ENCODE measurements around the gene C1orf21.

Gene C1orf21

DNA sequence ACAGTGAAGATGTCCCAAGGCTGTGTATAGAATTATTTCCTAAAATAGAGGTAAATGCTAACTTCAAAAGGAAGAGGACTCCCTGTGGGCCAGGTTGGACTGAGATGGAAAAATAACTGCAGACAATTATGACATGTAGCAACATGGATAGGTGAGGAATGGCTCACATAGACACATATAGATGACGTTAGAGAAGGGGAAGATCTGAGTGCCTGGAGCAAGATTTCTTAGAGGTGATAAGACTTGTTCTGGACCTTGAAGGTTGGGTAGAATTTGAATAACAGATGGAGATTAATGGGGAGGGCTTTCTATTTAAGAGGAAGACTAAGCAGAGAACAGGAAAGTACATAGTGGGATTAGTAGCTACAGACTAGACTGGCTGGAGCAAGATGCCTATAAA is 76.9 kb downstream of the C1orf21 start:
- Histone ChIP-seq H2BK120ac (ENCODE audit: insufficient read depth, low read length, poor library complexity) (no peak overlapping the region), H2BK5ac (ENCODE audit: low read depth, low read length, poor library complexity) (no peak overlapping the region), H3K4me1 (ENCODE audit: control insufficient read depth in 1 of 2, insufficient read depth in 2 of 2, low read length in 2 of 2) (peaks cover 6 to 11% of the 10 kb centered on the region in 2 experiments), H3K36me3 (ENCODE audit: control insufficient read depth in 1 of 2, insufficient read depth in 2 of 2, low read length in 2 of 2) (peaks cover 0 to 2% of the 10 kb centered on the region in 2 experiments), H3K14ac (ENCODE audit: low read length) (no peak overlapping the region), H3K79me2 (ENCODE audit: control insufficient read depth, insufficient read depth, low read length, poor library complexity) (no peaks in the 10 kb centered on the region), H2AFZ (ENCODE audit: insufficient read depth, low read length, poor library complexity) (no peak overlapping the region), H3K9me3 (ENCODE audit: insufficient read depth, low read depth, low read length) (no peaks in the 10 kb centered on the region), H3K9ac (ENCODE audit: low read length) (no peak overlapping the region), H3K79me1 (ENCODE audit: low read length) (peaks cover 9% of the 10 kb centered on the region), H3K23ac (ENCODE audit: low read length) (no peak overlapping the region), H3K4me2 (ENCODE audit: low read length) (no peak overlapping the region), H3K4ac (ENCODE audit: low read depth, low read length) (no peak overlapping the region), H2BK12ac (ENCODE audit: low read length) (no peak overlapping the region), H3K27me3 (ENCODE audit: insufficient read depth, low read length) (no peaks in the 10 kb centered on the region), H4K91ac (ENCODE audit: low read depth, low read length) (no peak overlapping the region), H3K27ac (ENCODE audit: low read depth, low read length) (no peak overlapping the region), H3K4me3 (ENCODE audit: low read depth, low read length) (no peak overlapping the region), H3K18ac (ENCODE audit: low read length) (no peak overlapping the region), H4K12ac (ENCODE audit: low read depth, low read length) (no peak overlapping the region), H4K8ac (ENCODE audit: low read depth, low read length) (no peak overlapping the region), H2AK5ac (ENCODE audit: low read length) (no peak overlapping the region)
- WGBS (ENCODE audit: extremely low coverage, insufficient coverage, insufficient read length) = no CpG with 5 or more reads among the region's 1 CpG
- DNase-seq = peak in 1 of 2 donors; percentile 44

DNA sequence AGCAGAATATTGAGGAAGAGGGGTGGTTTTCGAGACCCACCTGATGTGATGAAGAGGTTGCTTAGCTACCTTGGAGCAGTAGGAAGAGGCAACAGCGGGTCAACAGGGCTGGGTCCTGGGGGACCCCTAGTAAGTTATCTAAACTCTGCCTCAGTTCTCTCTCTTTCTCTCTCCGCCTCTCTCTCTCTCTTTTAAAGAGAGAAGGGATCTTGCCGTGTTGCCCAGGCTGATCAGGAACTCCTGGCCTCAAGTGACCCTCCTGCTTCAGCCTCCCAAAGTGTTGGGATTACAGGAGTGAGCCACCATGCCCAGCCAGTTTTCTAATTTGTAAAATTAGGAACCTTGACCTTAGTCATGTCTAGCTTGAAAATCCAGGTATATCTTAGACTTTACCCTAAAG is 77.9 kb downstream of the C1orf21 start:
- no peak overlapping the region for H3K4me3 ChIP-seq (ENCODE audit: low read depth, low read length)
- H3K4me2 ChIP-seq (ENCODE audit: low read length) = no peak overlapping the region
- peak overlapping the region; percentile 46 for H3K18ac ChIP-seq (ENCODE audit: low read length)
- H4K12ac ChIP-seq (ENCODE audit: low read depth, low read length) = no peak overlapping the region
- H4K91ac ChIP-seq (ENCODE audit: low read depth, low read length) = no peak overlapping the region
- peaks cover 6 to 11% of the 10 kb centered on the region in 2 experiments for H3K4me1 ChIP-seq (ENCODE audit: control insufficient read depth in 1 of 2, insufficient read depth in 2 of 2, low read length in 2 of 2)
- no peak overlapping the region for H2BK120ac ChIP-seq (ENCODE audit: insufficient read depth, low read length, poor library complexity)
- H3K79me1 ChIP-seq (ENCODE audit: low read length) = peaks cover 9% of the 10 kb centered on the region
- no peak overlapping the region for H2BK12ac ChIP-seq (ENCODE audit: low read length)
- no peak overlapping the region for H2AK5ac ChIP-seq (ENCODE audit: low read length)
- H3K27ac ChIP-seq (ENCODE audit: low read depth, low read length) = no peak overlapping the region
- H2AFZ ChIP-seq (ENCODE audit: insufficient read depth, low read length, poor library complexity) = no peak overlapping the region
- no peaks in the 10 kb centered on the region for H3K9me3 ChIP-seq (ENCODE audit: insufficient read depth, low read depth, low read length)
- no peak overlapping the region for H3K14ac ChIP-seq (ENCODE audit: low read length)
- H3K9ac ChIP-seq (ENCODE audit: low read length) = no peak overlapping the region
- no peak overlapping the region for H2BK5ac ChIP-seq (ENCODE audit: low read depth, low read length, poor library complexity)
- no peak for DNase-seq
- WGBS (ENCODE audit: extremely low coverage, insufficient coverage, insufficient read length) = no CpG with 5 or more reads among the region's 4 CpGs
- no peak overlapping the region for H3K23ac ChIP-seq (ENCODE audit: low read length)
- H3K27me3 ChIP-seq (ENCODE audit: insufficient read depth, low read length) = no peaks in the 10 kb centered on the region
- no peak overlapping the region for H4K8ac ChIP-seq (ENCODE audit: low read depth, low read length)
- no peak overlapping the region for H3K4ac ChIP-seq (ENCODE audit: low read depth, low read length)
- no peaks in the 10 kb centered on the region for H3K79me2 ChIP-seq (ENCODE audit: control insufficient read depth, insufficient read depth, low read length, poor library complexity)
- H3K36me3 ChIP-seq (ENCODE audit: control insufficient read depth in 1 of 2, insufficient read depth in 2 of 2, low read length in 2 of 2) = peaks cover 0 to 2% of the 10 kb centered on the region in 2 experiments

DNA sequence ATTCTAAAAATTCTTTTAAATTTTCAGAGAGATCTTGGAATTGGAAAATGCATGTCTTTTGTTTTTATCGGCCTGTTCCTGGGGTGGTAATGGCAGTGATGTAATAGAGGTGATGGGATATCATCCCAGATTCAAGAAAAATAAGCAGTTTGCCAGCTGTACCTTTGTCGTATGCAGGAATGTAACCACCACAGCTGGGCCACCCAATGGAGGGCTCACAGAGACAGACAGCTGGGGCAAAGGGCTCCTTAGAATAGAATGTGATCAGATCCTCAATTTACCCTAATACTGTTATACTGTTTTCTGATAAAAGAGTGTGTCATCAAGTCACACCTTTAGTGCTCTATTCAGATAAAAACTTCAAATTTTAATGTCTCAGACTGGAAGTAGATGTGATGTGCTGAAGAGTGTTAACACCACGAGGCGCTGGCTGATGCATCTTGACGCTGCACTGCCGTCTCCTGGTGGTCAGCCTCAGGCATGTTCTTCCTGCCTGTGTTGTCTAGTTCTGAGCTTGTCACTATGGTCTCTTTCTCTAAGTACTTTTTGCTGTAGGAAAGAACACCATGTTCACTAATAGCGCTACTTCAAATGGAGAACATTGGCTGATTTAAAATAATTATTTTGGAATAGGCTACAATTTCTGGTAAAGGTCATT is 78.8 kb downstream of the C1orf21 start:
- Histone ChIP-seq H3K4me2 (ENCODE audit: low read length) (no peak overlapping the region), H3K27me3 (ENCODE audit: insufficient read depth, low read length) (no peaks in the 10 kb centered on the region), H3K4me1 (ENCODE audit: control insufficient read depth in 1 of 2, insufficient read depth in 2 of 2, low read length in 2 of 2) (peaks cover 6 to 9% of the 10 kb centered on the region in 2 experiments), H2BK120ac (ENCODE audit: insufficient read depth, low read length, poor library complexity) (no peak overlapping the region), H2BK12ac (ENCODE audit: low read length) (no peak overlapping the region), H4K91ac (ENCODE audit: low read depth, low read length) (no peak overlapping the region), H3K79me2 (ENCODE audit: control insufficient read depth, insufficient read depth, low read length, poor library complexity) (no peaks in the 10 kb centered on the region), H3K9me3 (ENCODE audit: insufficient read depth, low read depth, low read length) (no peaks in the 10 kb centered on the region), H3K79me1 (ENCODE audit: low read length) (peaks cover 9% of the 10 kb centered on the region), H3K23ac (ENCODE audit: low read length) (no peak overlapping the region), H3K4ac (ENCODE audit: low read depth, low read length) (no peak overlapping the region), H3K4me3 (ENCODE audit: low read depth, low read length) (no peak overlapping the region), H4K8ac (ENCODE audit: low read depth, low read length) (no peak overlapping the region), H3K27ac (ENCODE audit: low read depth, low read length) (no peak overlapping the region), H3K9ac (ENCODE audit: low read length) (no peak overlapping the region), H3K18ac (ENCODE audit: low read length) (no peak overlapping the region), H3K36me3 (ENCODE audit: control insufficient read depth in 1 of 2, insufficient read depth in 2 of 2, low read length in 2 of 2) (no peaks in the 10 kb centered on the region), H2AFZ (ENCODE audit: insufficient read depth, low read length, poor library complexity) (no peak overlapping the region), H2BK5ac (ENCODE audit: low read depth, low read length, poor library complexity) (no peak overlapping the region), H4K12ac (ENCODE audit: low read depth, low read length) (no peak overlapping the region), H3K14ac (ENCODE audit: low read length) (no peak overlapping the region), H2AK5ac (ENCODE audit: low read length) (no peak overlapping the region)
- no CpG with 5 or more reads among the region's 7 CpGs for WGBS (ENCODE audit: extremely low coverage, insufficient coverage, insufficient read length)
- DNase-seq = peak; percentile 55 to 60

DNA sequence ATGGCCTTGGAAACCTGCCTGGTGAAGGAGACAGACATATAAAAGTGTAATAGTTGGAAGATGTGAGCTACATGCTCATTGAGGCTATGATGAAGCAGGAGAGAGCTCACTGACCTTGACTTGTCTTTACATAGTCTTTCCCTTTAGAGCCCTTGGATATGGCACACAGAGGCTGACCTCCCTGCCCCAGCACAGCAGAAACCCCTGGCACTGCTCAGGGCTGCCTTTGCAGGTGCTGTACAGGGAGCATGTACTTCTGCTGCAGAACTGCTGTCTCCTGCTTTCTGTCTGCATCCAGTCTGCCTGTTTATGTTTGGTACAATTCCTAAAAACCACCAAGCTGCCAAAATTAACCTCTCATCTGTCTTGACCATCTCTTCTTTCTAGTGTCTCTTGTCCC is 80.5 kb downstream of the C1orf21 start:
- no peak overlapping the region for H2BK5ac ChIP-seq (ENCODE audit: low read depth, low read length, poor library complexity)
- H3K9me3 ChIP-seq (ENCODE audit: insufficient read depth, low read depth, low read length) = no peaks in the 10 kb centered on the region
- H3K4ac ChIP-seq (ENCODE audit: low read depth, low read length) = peak overlapping the region; percentile 58
- H3K79me1 ChIP-seq (ENCODE audit: low read length) = peaks cover 5% of the 10 kb centered on the region
- peaks cover 0 to 1% of the 10 kb centered on the region in 2 experiments for H3K4me1 ChIP-seq (ENCODE audit: control insufficient read depth in 1 of 2, insufficient read depth in 2 of 2, low read length in 2 of 2)
- H3K14ac ChIP-seq (ENCODE audit: low read length) = no peak overlapping the region
- H3K9ac ChIP-seq (ENCODE audit: low read length) = no peak overlapping the region
- no peak overlapping the region for H3K27ac ChIP-seq (ENCODE audit: low read depth, low read length)
- H3K4me3 ChIP-seq (ENCODE audit: low read depth, low read length) = no peak overlapping the region
- H4K8ac ChIP-seq (ENCODE audit: low read depth, low read length) = no peak overlapping the region
- peak overlapping the region; percentile 65 for H3K18ac ChIP-seq (ENCODE audit: low read length)
- H2AFZ ChIP-seq (ENCODE audit: insufficient read depth, low read length, poor library complexity) = no peak overlapping the region
- H4K91ac ChIP-seq (ENCODE audit: low read depth, low read length) = no peak overlapping the region
- no peaks in the 10 kb centered on the region for H3K79me2 ChIP-seq (ENCODE audit: control insufficient read depth, insufficient read depth, low read length, poor library complexity)
- H3K36me3 ChIP-seq (ENCODE audit: control insufficient read depth in 1 of 2, insufficient read depth in 2 of 2, low read length in 2 of 2) = no peaks in the 10 kb centered on the region
- H3K4me2 ChIP-seq (ENCODE audit: low read length) = no peak overlapping the region
- no peak overlapping the region for H4K12ac ChIP-seq (ENCODE audit: low read depth, low read length)
- H2AK5ac ChIP-seq (ENCODE audit: low read length) = no peak overlapping the region
- no peak overlapping the region for H2BK120ac ChIP-seq (ENCODE audit: insufficient read depth, low read length, poor library complexity)
- no peak overlapping the region for H3K23ac ChIP-seq (ENCODE audit: low read length)
- DNase-seq = no peak
- no peaks in the 10 kb centered on the region for H3K27me3 ChIP-seq (ENCODE audit: insufficient read depth, low read length)
- H2BK12ac ChIP-seq (ENCODE audit: low read length) = peak overlapping the region; percentile 65

Data from trophoblast cell (in vitro differentiated cells and primary cell).